Endothelial cell of umbilical vein (primary cell): ENCODE results near the gene ANKHD1.
A peak's percentile ranks its signal among the peaks of the same experiment; 100 is the strongest.

Experiments
- CTCF ChIP-seq, 2 donors: IDR thresholded peaks; 1 replicate in 1 of 2; 2 replicates in 1 of 2; pipeline ENCODE4 v1.5.1; 2011; ENCODE audit warnings: low read length in 2 of 2, mild to moderate bottlenecking in 2 of 2, moderate library complexity in 2 of 2, control low read depth in 1 of 2, inconsistent platforms in 1 of 2, low read depth in 1 of 2; ENCODE audit not compliant: insufficient read depth in 1 of 2; ENCODE audit errors: extremely low read depth in 1 of 2
- MYC ChIP-seq: IDR thresholded peaks from one replicate; pipeline ENCODE4 v1.6.1; 2011; ENCODE audit warnings: mild to moderate bottlenecking, low read depth, low read length
- POLR2A ChIP-seq: IDR thresholded peaks from 2 replicates; pipeline ENCODE4 v1.6.1; 2012; ENCODE audit warnings: low read depth, mild to moderate bottlenecking, control low read depth, low read length

- no peak for TF ChIP-seq POLR2A
- TF ChIP-seq CTCF (IDR thresholded peaks at IDR 0.05; ENCODE audit: extremely low read depth in 1 of 2, insufficient read depth in 1 of 2, low read depth in 1 of 2, low read length in 2 of 2), result peak; percentile 45 to 69
- TF ChIP-seq MYC, result peak; percentile 89
Observed at GRCh38 chr5:140547508-140548299, 146.1 kb downstream of the ANKHD1 start, which contains the start of gene EIF4EBP3.
